ENCODE measurements around the gene NCAM1.

The NCAM1 gene

GRCh38 chr11:113090716-113091480, 129.7 kb downstream of the NCAM1 start:
- Histone ChIP-seq H3K27me3 (ENCODE audit: control insufficient read depth, insufficient read depth, low read length) (no peaks in the 10 kb centered on the region), H3K4me2 (ENCODE audit: low read length) (no peak overlapping the region), H3K4me1 (no peaks in the 10 kb centered on the region), H3K27ac (no peak overlapping the region), H3K9ac (no peak overlapping the region), H3K79me2 (no peaks in the 10 kb centered on the region), H3K4me3 (ENCODE audit: low read depth, low read length) (no peak overlapping the region), H2AFZ (no peak overlapping the region), H3K9me3 (ENCODE audit: control insufficient read depth, low read length) (no peaks in the 10 kb centered on the region), H3K36me3 (ENCODE audit: control insufficient read depth, insufficient read depth, low read length) (no peaks in the 10 kb centered on the region)
- no peak for TF ChIP-seq CTCF (IDR thresholded peaks at IDR 0.05)

GRCh38 chr11:113091481-113091780, 130.2 kb downstream of the NCAM1 start:
- Histone ChIP-seq H2AFZ (no peak overlapping the region), H3K4me2 (ENCODE audit: low read length) (no peak overlapping the region), H3K4me3 (ENCODE audit: low read depth, low read length) (no peak overlapping the region), H3K36me3 (ENCODE audit: control insufficient read depth, insufficient read depth, low read length) (no peaks in the 10 kb centered on the region), H3K27me3 (ENCODE audit: control insufficient read depth, insufficient read depth, low read length) (no peaks in the 10 kb centered on the region), H3K9me3 (ENCODE audit: control insufficient read depth, low read length) (no peaks in the 10 kb centered on the region), H3K9ac (no peak overlapping the region), H3K4me1 (no peaks in the 10 kb centered on the region), H3K79me2 (no peaks in the 10 kb centered on the region), H3K27ac (no peak overlapping the region)
- TF ChIP-seq CTCF (IDR thresholded peaks at IDR 0.05), result no peak

DNA sequence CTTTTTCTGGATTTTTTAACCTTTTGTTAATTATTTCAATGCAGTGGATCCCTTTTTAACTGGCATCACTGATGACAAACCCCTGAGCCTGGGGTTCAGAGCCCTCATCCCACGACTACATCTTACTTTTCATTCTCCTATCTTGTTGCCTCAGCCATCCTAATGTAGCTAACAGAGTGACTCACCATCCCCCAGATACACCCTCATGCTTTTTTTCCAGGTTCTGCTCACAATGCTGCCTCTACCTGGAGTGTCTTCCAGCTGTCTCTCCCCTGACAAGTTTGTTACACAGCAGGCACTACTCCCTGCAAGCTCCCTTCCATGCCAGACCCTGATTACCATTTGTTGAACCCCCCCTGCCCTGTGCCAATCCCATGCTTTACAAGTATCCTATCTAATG, 135.4 kb downstream of the NCAM1 start:
- H3K79me2 ChIP-seq, result no peaks in the 10 kb centered on the region
- no peaks in the 10 kb centered on the region for H3K9me3 ChIP-seq (ENCODE audit: control insufficient read depth, low read length)
- H3K27ac ChIP-seq, result no peak overlapping the region
- H3K9ac ChIP-seq, result no peak overlapping the region
- H3K36me3 ChIP-seq (ENCODE audit: control insufficient read depth, insufficient read depth, low read length), result no peaks in the 10 kb centered on the region
- no peak overlapping the region for H2AFZ ChIP-seq
- H3K27me3 ChIP-seq (ENCODE audit: control insufficient read depth, insufficient read depth, low read length), result no peaks in the 10 kb centered on the region
- TF ChIP-seq CTCF (IDR thresholded peaks at IDR 0.05), result no peak
- H3K4me1 ChIP-seq, result no peaks in the 10 kb centered on the region
- H3K4me3 ChIP-seq (ENCODE audit: low read depth, low read length), result no peak overlapping the region
- H3K4me2 ChIP-seq (ENCODE audit: low read length), result no peak overlapping the region

DNA sequence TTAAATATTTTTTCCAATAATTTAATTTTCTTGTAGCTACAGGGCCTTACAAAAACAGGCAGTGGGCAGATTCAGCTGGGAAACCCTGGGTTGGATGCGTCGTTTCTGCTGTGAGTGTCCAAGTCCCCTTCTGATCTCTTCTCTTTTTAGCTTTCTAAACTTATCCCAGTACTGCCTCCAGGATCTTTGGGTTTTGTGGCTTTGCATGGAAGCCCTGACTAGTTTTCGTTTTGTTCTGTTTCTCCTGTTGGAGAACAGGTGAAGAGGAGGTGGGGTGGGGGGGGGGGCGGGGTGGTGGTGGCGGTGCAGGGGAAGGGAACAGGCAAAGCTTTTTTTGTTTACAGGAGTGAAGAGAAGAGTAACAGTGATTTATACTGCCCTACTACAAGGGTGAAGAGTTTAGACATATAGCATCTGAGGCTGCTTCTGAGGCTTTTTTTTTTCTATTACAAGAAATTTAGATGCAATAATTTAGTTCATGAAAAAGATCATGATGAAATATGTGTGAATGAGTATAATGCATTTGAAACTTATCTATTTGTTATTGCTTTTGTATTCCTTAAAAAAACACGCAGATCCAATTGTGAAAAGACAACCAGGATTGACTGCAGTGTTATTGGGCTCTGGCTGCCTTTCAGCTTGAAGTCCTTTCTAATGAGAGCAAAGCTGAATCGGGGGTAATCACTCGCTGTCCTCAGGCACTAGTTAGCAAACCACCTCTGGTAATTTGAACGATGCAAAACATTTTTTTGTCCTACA, 142.9 kb downstream of the NCAM1 start:
- H3K27ac ChIP-seq, result no peak overlapping the region
- H3K9me3 ChIP-seq (ENCODE audit: control insufficient read depth, low read length), result no peaks in the 10 kb centered on the region
- H3K36me3 ChIP-seq (ENCODE audit: control insufficient read depth, insufficient read depth, low read length), result no peaks in the 10 kb centered on the region
- H3K4me1 ChIP-seq, result no peaks in the 10 kb centered on the region
- H2AFZ ChIP-seq, result no peak overlapping the region
- no peak overlapping the region for H3K4me3 ChIP-seq (ENCODE audit: low read depth, low read length)
- TF ChIP-seq CTCF (IDR thresholded peaks at IDR 0.05), result no peak
- no peaks in the 10 kb centered on the region for H3K79me2 ChIP-seq
- H3K9ac ChIP-seq, result no peak overlapping the region
- no peak overlapping the region for H3K4me2 ChIP-seq (ENCODE audit: low read length)
- H3K27me3 ChIP-seq (ENCODE audit: control insufficient read depth, insufficient read depth, low read length), result no peaks in the 10 kb centered on the region
